Activated T-helper 9 cell treated with anti-CD3 and anti-CD28 coated beads, Interleukin-2, amount 50 U/mL, for 16 hours (primary cell): ENCODE results near the gene ZFYVE27.

ENCODE experiments used
- DNase-seq: peaks from one replicate; pipeline ENCODE4 v3.0.0-alpha.2; 2020; ENCODE audit warnings: low read depth

The ZFYVE27 gene

DNA sequence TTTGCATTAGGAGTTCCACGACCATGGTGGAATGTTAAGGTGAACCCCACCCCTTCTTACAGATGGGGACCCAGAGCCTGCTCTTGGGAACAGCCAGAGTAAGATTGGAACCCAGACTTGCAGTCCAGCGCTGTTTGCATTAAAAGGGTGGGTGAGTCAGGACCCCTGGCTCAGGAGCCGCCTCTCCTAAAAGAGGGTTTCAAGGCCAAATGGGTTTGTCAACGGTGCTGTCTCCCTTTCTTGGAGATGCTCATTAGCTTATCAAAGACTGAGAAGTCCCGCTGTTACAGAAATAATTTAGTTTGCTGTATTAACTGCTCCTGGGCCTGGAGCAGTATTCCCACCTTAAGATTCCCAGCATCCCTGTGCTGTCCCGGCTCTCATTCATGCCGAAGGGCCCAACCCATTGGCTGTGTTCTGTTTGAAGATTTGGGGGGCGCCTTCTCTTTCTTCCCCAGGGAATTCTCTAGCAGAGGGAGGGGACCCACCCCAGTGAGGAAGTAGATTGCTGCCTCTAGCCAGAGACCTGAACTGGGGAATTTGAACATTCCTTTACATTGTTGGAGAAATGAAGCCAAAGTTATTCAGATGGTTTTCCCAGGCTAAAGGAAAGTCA, 21.6 kb upstream of the ZFYVE27 start:
- DNase-seq = no peak

GRCh38 chr10:97717627-97718026, 19.3 kb upstream of the ZFYVE27 start:
- DNase-seq = no peak

GRCh38 chr10:97718178-97718577, 18.8 kb upstream of the ZFYVE27 start:
- no peak for DNase-seq

DNA sequence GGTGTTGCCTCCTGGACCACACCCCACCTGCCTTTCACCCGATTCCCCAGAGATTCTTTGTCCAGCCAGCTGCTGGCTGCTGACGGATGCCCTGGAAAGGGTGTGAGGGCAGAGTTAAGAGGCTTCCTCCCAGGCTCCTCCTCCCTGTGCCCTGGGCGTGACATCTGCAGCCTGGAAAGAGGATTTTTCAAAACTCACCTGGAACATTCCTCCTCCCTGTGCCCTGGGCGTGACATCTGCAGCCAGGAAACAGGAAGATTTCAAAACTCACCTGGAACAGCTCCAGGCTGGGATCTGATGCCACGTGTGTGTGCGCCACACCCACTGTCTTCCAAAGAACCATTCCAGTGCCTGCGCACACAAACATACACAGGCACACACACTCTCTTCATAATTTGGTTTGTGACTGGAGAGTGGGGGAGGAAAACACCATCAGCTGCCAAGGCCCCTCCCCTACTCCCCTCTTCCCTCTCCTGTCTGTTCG, 18.2 kb upstream of the ZFYVE27 start:
- no peak for DNase-seq

DNA sequence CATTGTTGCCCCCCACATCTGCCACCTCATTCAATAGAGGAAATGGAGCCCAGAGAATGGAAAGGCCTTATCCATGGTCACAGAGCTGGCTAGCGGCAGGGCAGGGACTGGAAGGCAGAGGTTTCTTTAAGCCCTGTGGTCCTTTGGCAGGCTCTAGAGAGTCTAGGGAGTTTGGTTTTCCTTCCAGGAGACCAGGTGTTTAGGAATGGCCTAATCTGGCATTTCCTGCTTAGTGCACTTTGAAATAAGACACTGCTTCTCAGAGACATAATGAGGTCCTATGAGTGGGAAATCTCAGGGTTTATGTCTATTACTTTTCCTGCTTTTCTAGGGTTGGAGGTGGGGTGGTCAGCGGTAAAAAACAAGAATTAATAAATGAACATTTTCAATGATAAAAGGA, 17.3 kb upstream of the ZFYVE27 start:
- DNase-seq = no peak

- DNase-seq = no peak
Measured at GRCh38 chr10:97721871-97722780, 14.8 kb upstream of the ZFYVE27 start.

DNA sequence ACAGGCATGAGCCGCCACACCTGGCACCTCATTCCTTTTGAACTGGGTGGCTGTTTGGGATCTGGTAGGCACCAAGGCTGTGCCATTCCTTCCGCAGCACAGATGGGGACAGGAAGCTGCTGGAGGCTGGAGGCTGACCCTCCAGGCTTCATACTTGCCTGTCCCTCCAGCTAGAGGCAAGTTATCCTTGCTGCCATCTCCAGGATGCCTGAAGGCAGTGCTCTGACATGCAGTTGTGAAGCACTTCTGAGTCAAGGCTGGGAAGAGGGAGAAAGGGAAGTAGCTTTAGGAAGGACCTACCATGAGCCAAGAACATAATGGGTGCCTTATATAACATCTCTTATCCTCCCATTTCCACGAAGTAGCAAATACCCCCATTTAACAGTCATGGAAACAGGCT, 13.9 kb upstream of the ZFYVE27 start:
- no peak for DNase-seq

GRCh38 chr10:97724341-97724941, 12.5 kb upstream of the ZFYVE27 start:
- DNase-seq = no peak

GRCh38 chr10:97726636-97727178, 10.2 kb upstream of the ZFYVE27 start:
- DNase-seq = no peak

GRCh38 chr10:97729014-97729413, 7.9 kb upstream of the ZFYVE27 start:
- DNase-seq = no peak

GRCh38 chr10:97731346-97732051, 5.4 kb upstream of the ZFYVE27 start:
- peak; percentile 38 for DNase-seq

- no peak for DNase-seq
Measured at GRCh38 chr10:97732052-97732359, 4.9 kb upstream of the ZFYVE27 start.

DNA sequence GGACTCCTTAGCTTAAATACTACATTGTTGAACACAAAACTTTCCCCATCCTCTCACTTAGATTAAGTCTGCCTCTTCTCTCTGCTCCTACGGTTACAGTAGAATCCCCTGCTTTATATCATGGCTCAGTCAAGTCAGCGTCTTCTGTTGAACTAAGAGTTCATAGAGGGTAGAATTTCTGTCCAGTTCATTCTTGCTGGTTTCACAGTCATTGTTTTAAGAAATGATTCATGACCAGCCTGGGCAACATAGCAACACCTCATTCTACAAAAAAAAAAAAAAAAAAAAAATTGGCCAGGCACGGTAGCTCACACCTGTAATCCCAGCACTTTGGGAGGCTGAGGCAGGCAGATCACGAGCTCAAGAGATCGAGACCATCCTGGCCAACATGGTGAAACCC, 3.7 kb upstream of the ZFYVE27 start:
- no peak for DNase-seq

DNA sequence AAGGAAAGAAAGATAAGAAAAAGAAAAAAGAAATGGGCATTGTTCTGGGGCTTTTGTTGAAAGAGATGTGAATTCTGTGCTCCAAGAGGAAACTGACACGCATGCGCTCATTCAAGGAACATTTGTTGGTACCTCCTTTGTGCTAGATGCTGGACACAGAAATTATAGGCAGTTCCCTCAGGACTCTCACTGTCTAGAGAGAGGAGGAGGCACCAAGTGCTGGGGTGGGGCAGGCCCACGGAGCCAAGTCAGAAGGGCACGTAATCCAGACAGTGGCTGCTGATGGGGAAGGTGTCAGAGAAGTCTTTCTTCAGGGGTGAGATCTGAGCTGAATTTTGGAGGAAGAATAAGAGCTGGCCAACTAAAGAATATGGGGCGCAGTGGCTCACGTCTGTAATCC, 2.9 kb upstream of the ZFYVE27 start:
- no peak for DNase-seq

DNA sequence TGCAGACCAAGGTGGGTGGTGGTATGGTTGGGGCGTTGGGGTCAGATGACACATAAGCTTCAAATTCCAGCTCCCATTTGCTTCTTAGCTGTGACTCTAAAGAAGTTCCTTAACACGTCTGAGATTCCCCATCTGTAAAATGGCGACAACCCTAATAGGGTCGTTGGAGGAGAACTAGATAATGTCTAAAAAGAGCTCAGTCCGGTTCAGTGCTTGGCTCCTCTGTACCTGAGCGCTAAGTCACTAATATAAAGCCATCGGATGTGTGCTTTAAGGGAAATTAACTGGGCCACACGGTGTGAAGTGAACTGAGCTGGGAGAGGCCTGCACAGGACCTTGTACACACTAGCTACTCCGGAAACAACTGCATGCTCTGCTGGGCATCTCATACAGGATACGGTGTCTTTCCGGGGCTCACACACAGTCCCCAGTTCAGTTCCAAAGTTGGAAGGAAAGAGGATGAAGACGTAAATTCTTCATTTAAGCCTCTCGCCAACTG, 476 bp upstream of the ZFYVE27 start:
- DNase-seq = no peak

GRCh38 chr10:97737770-97738265, 890 bp downstream of the ZFYVE27 start:
- DNase-seq = no peak

GRCh38 chr10:97738616-97739015, 1.7 kb downstream of the ZFYVE27 start:
- no peak for DNase-seq

GRCh38 chr10:97740613-97741012, 3.7 kb downstream of the ZFYVE27 start:
- DNase-seq = no peak

- DNase-seq = no peak
Measured at GRCh38 chr10:97743169-97743943, 6.4 kb downstream of the ZFYVE27 start.

DNA sequence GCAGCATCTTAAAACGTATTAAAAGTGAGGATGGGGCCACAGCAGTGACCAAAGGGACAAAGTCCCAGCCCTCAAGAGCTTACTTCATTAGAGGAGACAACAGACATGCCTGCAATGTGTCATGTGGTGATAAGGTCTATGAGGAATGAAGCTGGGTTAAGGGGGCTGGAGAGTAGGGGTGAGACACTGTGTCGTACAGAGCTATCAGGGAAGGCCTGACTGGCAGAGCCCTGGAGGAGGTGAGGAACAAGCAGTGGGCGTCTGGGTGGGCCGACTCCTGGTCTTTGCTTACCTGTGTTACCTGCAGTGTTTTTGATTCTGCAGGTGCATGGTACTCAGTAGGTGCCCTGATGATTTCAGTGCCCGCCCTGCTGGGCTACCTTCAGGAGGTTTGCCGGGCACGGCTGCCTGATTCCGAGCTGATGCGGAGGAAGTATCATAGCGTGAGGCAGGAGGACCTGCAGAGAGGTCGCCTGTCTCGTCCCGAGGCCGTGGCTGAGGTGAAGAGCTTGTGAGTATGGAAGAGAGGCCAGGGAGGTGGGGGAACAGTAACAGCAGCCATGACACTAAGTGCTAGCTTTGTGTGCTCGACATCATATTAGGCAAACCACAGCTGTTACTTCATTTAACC, 7.6 kb downstream of the ZFYVE27 start:
- no peak for DNase-seq

GRCh38 chr10:97747573-97747972, 10.6 kb downstream of the ZFYVE27 start:
- no peak for DNase-seq
